Pancreas (tissue), 10 donors: ENCODE data around the gene PRKAB1. TPM values are rescaled to one million over a fixed set of nuclear protein-coding genes. Genes with fewer than 3 reads are reported as not detected.
"Not testable (repeated sequence)": the region's sequence is repeated elsewhere in the genome, so short reads cannot be mapped to it uniquely, and the experiment has no call there.

Experiments
- ATAC-seq, 4 donors: fragments of 200-7000 bp; cut with Tn5 transposase; one replicate each; pipeline versions ENCODE4 v1.8.0 to v1.9.1; 2020; ENCODE audit warnings: mild to moderate bottlenecking in 4 of 4, moderate library complexity in 4 of 4
- DNase-seq, 6 donors: peaks; one replicate each; pipeline ENCODE4 v3.0.0-alpha.2; 2020
- FAIRE-seq: peaks from 2 replicates; lab custom pipeline; 2012; peaks lifted over from hg19 to GRCh38; lab: Jason Lieb, UNC
- H3K27ac ChIP-seq, 4 donors: fragments of 200-600 bp; sonication (generic); 1 replicate in 3 of 4; 2 replicates in 1 of 4; pipeline versions ENCODE4 v1.5.0 to v1.8.0; 2020
- H3K27me3 ChIP-seq, 4 donors: fragments of 200-600 bp; one replicate each; pipeline ENCODE4 v1.8.0; 2021
- H3K36me3 ChIP-seq, 3 donors: fragments of 200-600 bp; sonication (generic) in 1 of 3; one replicate each; pipeline versions ENCODE4 v1.5.0 to v1.8.0; 2020 to 2021
- H3K4me1 ChIP-seq, 3 donors: fragments of 200-600 bp; one replicate each; pipeline ENCODE4 v1.8.0; 2021
- H3K4me3 ChIP-seq, 4 donors: fragments of 200-600 bp; sonication (generic) in 2 of 4; one replicate each; pipeline versions ENCODE4 v1.5.0 to v1.8.0; 2020 to 2021
- H3K9me3 ChIP-seq, 4 donors: fragments of 200-600 bp; one replicate each; pipeline ENCODE4 v1.8.0; 2021
- CTCF ChIP-seq, 4 donors: fragments of 200-600 bp; sonication (generic) in 3 of 4; IDR thresholded peaks; one replicate each; pipeline versions ENCODE4 v1.5.0 to v1.8.0; 2021; ENCODE audit warnings: antibody characterized with exemption in 4 of 4
- WGBS, 2 donors: extraction: QIAGEN DNeasy Blood & Tissue Kit; methylation state at CpG; one replicate each; pipeline ENCODE4 v1.1.7; 2013; 5-methylcytosine and 5-hydroxymethylcytosine counted together
- intact Hi-C, 3 donors: fragments of 100-400 bp; cut with DNase I; formaldehyde crosslinking; loops; one replicate each; pipeline versions ENCODE4 v1.11.1 to v1.14.2; 2022
- polyA plus RNA-seq, 2 donors: library from polyadenylated mRNA; stranded (reverse); fragments of 200-250 nt; gene quantifications; one replicate each; pipeline ENCODE4 v1.2.3, GENCODE V29; 2013
- total RNA-seq, 6 donors: library from RNA; stranded (reverse); fragmentation: NEBNext Ultra II Directional in 4 of 6; extraction: Animal tissue kit (Norgen Biotek cat#: 25700) in 4 of 6; gene quantifications; one replicate each; pipeline versions ENCODE4 v1.2.1 to v1.2.4, GENCODE V29; 2021 to 2023
- donor health status: healthy with polysubstance abuse.
- donor health status: DM: no; HTN: no; CAD: no; lungs with moderate emphysema.
- donor health status: DM: no; HTN: no; CAD: no.
- donor health status: control.
- donor health status: control.
- donor health status: Bipolar disorder and iron deficiency.
- donor health status: DM: yes; HTN: yes; CAD: no.
- donor health status: DM: no; HTN: no; CAD: no.
- donor health status: DM: no; HTN: no; CAD: no.
- donor health status: DM: yes; HTN: yes; CAD: no.

PRKAB1 gene
- total RNA-seq (10 to 100 TPM; 12.4 to 23.7 (median 18.6) TPM), polyA plus RNA-seq (10 to 100 TPM; 20.6 to 38.2 TPM)

GRCh38 chr12:119667577-119668323 lies at the start of gene PRKAB1:
TSS of gene PRKAB1 (plus strand) at chr12:119668133. CDS start at chr12:119668245, 112 bp downstream.
- Histone ChIP-seq H3K27me3 (no peaks in the 10 kb centered on the region), H3K36me3 (peaks cover 2 to 15% (median 4%) of the 10 kb centered on the region in 3 donors), H3K9me3 (no peaks in the 10 kb centered on the region), H3K27ac (peak within 1 kb of the TSS; percentile 85 to 94 (median 90)), H3K4me3 (peak within 1 kb of the TSS; percentile 79 to 99 (median 91)), H3K4me1 (peaks cover 20 to 27% (median 22%) of the 10 kb centered on the region in 3 donors)
- FAIRE-seq (no peak), DNase-seq (peak; percentile 96 to 98 (median 96)), ATAC-seq (peak; percentile 91 to 98 (median 94))
- intact Hi-C loops, result loop anchor here in 1 of 3 donors (10.0 kb wide), 1 partner anchor 117 kb away; no protein-coding TSS in a partner anchor
- 0% methylated on average over 69 of the region's 69 CpGs for WGBS, 2 donors
- peak; percentile 90 to 95 (median 94) for TF ChIP-seq CTCF (IDR thresholded peaks at IDR 0.05)

GRCh38 chr12:119618328-119618896 lies 49.5 kb upstream of the PRKAB1 start:
- H3K27me3 ChIP-seq, H3K36me3 ChIP-seq, intact Hi-C loops, H3K4me1 ChIP-seq, H3K9me3 ChIP-seq, ATAC-seq, H3K27ac ChIP-seq, DNase-seq, H3K4me3 ChIP-seq, FAIRE-seq: not testable (repeated sequence)
- 86 to 91% methylated on average over 1 of the region's 1 CpG for whole genome bisulfite sequencing, 2 donors

- WGBS, 2 donors, result 49 to 66% methylated on average over 1 of the region's 1 CpG
- no peak for ATAC-seq
Observed at GRCh38 chr12:119620490-119620889, 47.4 kb upstream of the PRKAB1 start.

GRCh38 chr12:119621878-119622277 lies 46.1 kb upstream of the PRKAB1 start:
- Histone ChIP-seq H3K27ac (no peak overlapping the region), H3K27me3 (no peaks in the 10 kb centered on the region), H3K4me3 (no peak overlapping the region), H3K4me1 (no peaks in the 10 kb centered on the region), H3K9me3 (no peaks in the 10 kb centered on the region), H3K36me3 (no peaks in the 10 kb centered on the region)
- ATAC-seq (no peak), DNase-seq (no peak), FAIRE-seq (no peak)
- intact Hi-C loops, result no loop called here
- WGBS, 2 donors, result 19 to 26% methylated on average over 2 of the region's 2 CpGs
- TF ChIP-seq CTCF (IDR thresholded peaks at IDR 0.05), result no peak

More at GRCh38 chr12:119620490-119620889, 47.4 kb upstream of the PRKAB1 start:
- no peak for DNase-seq
- intact Hi-C loops, result no loop called here
- Histone ChIP-seq H3K27me3 (no peaks in the 10 kb centered on the region), H3K4me1 (no peaks in the 10 kb centered on the region), H3K27ac (no peak overlapping the region), H3K9me3 (no peaks in the 10 kb centered on the region), H3K4me3 (no peak overlapping the region), H3K36me3 (no peaks in the 10 kb centered on the region)
- FAIRE-seq, result no peak
- no peak for TF ChIP-seq CTCF (IDR thresholded peaks at IDR 0.05)

- ATAC-seq (no peak), DNase-seq (no peak), FAIRE-seq (no peak)
- intact Hi-C loops, result no loop called here
- Histone ChIP-seq H3K36me3 (no peaks in the 10 kb centered on the region), H3K9me3 (no peaks in the 10 kb centered on the region), H3K4me3 (no peak overlapping the region), H3K4me1 (no peaks in the 10 kb centered on the region), H3K27ac (no peak overlapping the region), H3K27me3 (no peaks in the 10 kb centered on the region)
- WGBS, 2 donors, result 76 to 79% methylated on average over 4 of the region's 4 CpGs
- TF ChIP-seq CTCF (IDR thresholded peaks at IDR 0.05), result no peak
Observed at GRCh38 chr12:119624966-119625365, 43.0 kb upstream of the PRKAB1 start.
